ENCODE measurements around the gene B3GNT3. TPM values are rescaled to one million over a fixed set of nuclear protein-coding genes. Genes with fewer than 3 reads are reported as not detected.
"Not testable (repeated sequence)": the region's sequence is repeated elsewhere in the genome, so short reads cannot be mapped to it uniquely, and the experiment has no call there.

The B3GNT3 gene
- total RNA-seq, 1 donor from 2014 or later: 0.36 TPM

DNA sequence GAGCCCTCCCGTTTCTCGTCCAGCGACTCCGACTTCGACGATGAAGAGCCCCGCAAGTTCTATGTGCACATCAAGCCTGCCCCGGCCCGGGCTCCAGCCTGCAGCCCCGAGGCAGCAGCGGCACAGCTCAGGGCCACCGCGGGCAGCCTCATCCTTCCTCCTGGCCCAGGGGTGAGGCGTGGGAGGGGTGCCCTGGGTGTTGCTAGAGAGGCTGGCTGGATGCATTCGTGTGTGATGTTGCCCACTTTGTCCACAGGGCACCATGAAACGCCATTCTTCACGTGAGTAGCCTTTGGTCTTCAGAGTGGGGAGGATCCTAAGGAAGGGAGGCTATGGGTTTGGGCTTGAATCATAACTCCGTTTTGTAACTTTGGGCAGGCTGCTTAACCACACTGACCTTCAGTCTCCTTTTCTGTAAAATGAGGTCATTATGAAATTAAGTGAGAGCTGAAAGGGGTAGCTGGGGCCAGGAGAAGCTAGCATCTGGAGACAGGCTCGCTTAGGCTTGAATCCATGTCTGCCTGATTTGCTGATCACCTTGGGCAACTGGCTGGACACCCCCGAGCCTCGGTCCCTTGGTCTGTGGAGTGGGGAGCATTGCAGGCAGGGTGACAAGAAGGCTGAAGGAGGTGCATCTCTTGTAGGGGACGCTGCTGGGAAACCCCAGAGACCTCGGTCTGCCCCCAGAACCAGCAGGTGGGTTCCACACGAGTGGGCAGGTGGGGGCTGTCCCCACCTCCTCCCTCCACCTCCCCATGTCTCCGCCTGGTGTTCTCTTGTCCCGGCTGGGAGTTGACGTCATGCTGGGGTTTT is 18.7 kb upstream of the B3GNT3 start:
- H4K20me1 ChIP-seq (ENCODE audit: insufficient read depth, low read length): no peaks in the 10 kb centered on the region
- no peaks in the 10 kb centered on the region for H3K4me1 ChIP-seq (ENCODE audit: insufficient read depth, low read length)
- H3K27ac Mint-ChIP-seq (ENCODE audit: unreplicated experiment): no peak overlapping the region
- DNase-seq (ENCODE audit: low read depth): no peak
- no peak overlapping the region for H3K9ac ChIP-seq (ENCODE audit: low read length)
- H2AFZ ChIP-seq (ENCODE audit: low read depth, low read length): no peak overlapping the region
- H3K4me3 ChIP-seq (ENCODE audit: insufficient read depth, low read depth, low read length): no peak overlapping the region
- no peak for FAIRE-seq
- H3K9me3 ChIP-seq (ENCODE audit: insufficient read depth, low read depth, low read length): no peaks in the 10 kb centered on the region
- no peak overlapping the region for H3K27ac ChIP-seq (ENCODE audit: low read depth, low read length)
- no peaks in the 10 kb centered on the region for H3K36me3 Mint-ChIP-seq (ENCODE audit: low read depth, unreplicated experiment)
- no peak overlapping the region for H3K4me2 ChIP-seq (ENCODE audit: low read length)
- H3K9me3 Mint-ChIP-seq (ENCODE audit: unreplicated experiment): no peaks in the 10 kb centered on the region
- no peak overlapping the region for H3K4me3 Mint-ChIP-seq (ENCODE audit: unreplicated experiment)
- H3K79me2 ChIP-seq (ENCODE audit: insufficient read depth, low read length): no peaks in the 10 kb centered on the region
- no peaks in the 10 kb centered on the region for H3K36me3 ChIP-seq (ENCODE audit: insufficient read depth, low read length)
- TF ChIP-seq, protein P1, sequence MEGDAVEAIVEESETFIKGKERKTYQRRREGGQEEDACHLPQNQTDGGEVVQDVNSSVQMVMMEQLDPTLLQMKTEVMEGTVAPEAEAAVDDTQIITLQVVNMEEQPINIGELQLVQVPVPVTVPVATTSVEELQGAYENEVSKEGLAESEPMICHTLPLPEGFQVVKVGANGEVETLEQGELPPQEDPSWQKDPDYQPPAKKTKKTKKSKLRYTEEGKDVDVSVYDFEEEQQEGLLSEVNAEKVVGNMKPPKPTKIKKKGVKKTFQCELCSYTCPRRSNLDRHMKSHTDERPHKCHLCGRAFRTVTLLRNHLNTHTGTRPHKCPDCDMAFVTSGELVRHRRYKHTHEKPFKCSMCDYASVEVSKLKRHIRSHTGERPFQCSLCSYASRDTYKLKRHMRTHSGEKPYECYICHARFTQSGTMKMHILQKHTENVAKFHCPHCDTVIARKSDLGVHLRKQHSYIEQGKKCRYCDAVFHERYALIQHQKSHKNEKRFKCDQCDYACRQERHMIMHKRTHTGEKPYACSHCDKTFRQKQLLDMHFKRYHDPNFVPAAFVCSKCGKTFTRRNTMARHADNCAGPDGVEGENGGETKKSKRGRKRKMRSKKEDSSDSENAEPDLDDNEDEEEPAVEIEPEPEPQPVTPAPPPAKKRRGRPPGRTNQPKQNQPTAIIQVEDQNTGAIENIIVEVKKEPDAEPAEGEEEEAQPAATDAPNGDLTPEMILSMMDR (IDR thresholded peaks at IDR 0.05; ENCODE audit: insufficient read depth, low read depth, low read length): no peak
- TF ChIP-seq EZH2 (IDR thresholded peaks at IDR 0.05; ENCODE audit: insufficient read depth, low read length): no peak
- H3K27me3 ChIP-seq (ENCODE audit: insufficient read depth, low read length): no peaks in the 10 kb centered on the region
- H3K27me3 Mint-ChIP-seq (ENCODE audit: low read depth, unreplicated experiment): peaks cover 27% of the 10 kb centered on the region
- H3K4me1 Mint-ChIP-seq (ENCODE audit: low read depth, unreplicated experiment): no peaks in the 10 kb centered on the region

DNA sequence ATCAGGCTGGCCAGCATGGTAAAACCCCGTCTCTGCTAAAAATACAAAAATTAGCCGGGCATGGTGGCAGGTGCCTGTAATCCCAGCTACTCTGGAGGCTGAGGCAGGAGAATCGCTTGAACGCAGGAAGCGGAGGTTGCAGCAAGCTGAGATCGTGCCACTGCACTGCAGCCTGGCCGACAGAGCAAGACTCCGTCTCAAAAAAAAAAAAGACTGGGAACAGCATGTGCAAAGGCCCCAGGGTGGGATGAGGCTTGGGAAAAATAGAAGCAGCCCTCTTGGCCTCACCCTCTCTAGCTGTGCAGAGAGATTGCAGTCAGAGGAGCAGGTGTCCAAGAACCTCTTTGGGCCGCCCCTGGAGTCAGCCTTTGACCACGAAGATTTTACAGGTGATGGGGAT is 17.1 kb upstream of the B3GNT3 start:
- H3K27me3 ChIP-seq (ENCODE audit: insufficient read depth, low read length); H3K4me1 ChIP-seq (ENCODE audit: insufficient read depth, low read length); H4K20me1 ChIP-seq (ENCODE audit: insufficient read depth, low read length); H3K4me2 ChIP-seq (ENCODE audit: low read length); DNase-seq (ENCODE audit: low read depth); H3K27ac ChIP-seq (ENCODE audit: low read depth, low read length); H3K9ac ChIP-seq (ENCODE audit: low read length); H3K4me3 ChIP-seq (ENCODE audit: insufficient read depth, low read depth, low read length); H3K9me3 ChIP-seq (ENCODE audit: insufficient read depth, low read depth, low read length); H3K4me3 Mint-ChIP-seq (ENCODE audit: unreplicated experiment); H2AFZ ChIP-seq (ENCODE audit: low read depth, low read length); FAIRE-seq; H3K36me3 ChIP-seq (ENCODE audit: insufficient read depth, low read length); H3K4me1 Mint-ChIP-seq (ENCODE audit: low read depth, unreplicated experiment); H3K9me3 Mint-ChIP-seq (ENCODE audit: unreplicated experiment); H3K27ac Mint-ChIP-seq (ENCODE audit: unreplicated experiment); H3K36me3 Mint-ChIP-seq (ENCODE audit: low read depth, unreplicated experiment); H3K79me2 ChIP-seq (ENCODE audit: insufficient read depth, low read length): not testable (repeated sequence)
- H3K27me3 Mint-ChIP-seq (ENCODE audit: low read depth, unreplicated experiment): peaks cover 27% of the 10 kb centered on the region

DNA sequence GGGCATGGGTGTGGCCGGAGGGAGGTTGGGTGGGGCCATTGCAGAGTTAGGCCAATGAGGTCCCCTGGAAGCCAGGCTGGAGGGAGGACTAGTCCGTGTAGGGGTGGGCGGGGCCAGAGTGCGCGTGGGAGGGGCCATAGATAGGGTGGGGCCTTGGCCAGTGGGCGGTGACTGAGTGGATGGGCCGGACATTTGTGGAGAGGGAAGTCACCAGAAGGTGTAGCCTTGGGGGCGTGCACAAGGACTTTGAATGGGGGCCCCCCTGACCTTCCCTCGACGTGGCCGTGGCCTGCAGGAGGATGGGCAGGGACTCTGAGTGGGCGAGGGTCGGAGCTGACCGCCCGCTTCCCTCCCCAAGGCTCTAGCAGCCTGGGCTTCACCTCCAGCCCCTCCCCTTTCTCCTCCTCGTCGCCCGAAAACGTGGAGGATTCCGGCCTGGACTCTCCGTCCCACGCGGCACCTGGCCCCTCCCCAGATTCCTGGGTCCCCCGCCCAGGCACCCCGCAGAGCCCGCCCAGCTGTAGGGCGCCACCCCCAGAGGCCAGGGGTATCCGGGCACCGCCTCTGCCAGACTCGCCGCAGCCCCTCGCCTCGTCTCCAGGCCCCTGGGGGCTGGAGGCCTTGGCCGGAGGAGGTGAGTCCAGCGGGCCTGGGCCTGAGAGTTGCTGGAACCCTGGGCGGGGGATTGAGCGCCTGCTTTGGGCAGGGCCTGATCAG is 16.5 kb upstream of the B3GNT3 start:
- no peaks in the 10 kb centered on the region for H3K36me3 Mint-ChIP-seq (ENCODE audit: low read depth, unreplicated experiment)
- no peaks in the 10 kb centered on the region for H3K4me1 ChIP-seq (ENCODE audit: insufficient read depth, low read length)
- no peaks in the 10 kb centered on the region for H3K79me2 ChIP-seq (ENCODE audit: insufficient read depth, low read length)
- no peaks in the 10 kb centered on the region for H4K20me1 ChIP-seq (ENCODE audit: insufficient read depth, low read length)
- FAIRE-seq (no peak), DNase-seq (ENCODE audit: low read depth) (no peak)
- H3K4me3 Mint-ChIP-seq (ENCODE audit: unreplicated experiment): no peak overlapping the region
- H3K4me1 Mint-ChIP-seq (ENCODE audit: low read depth, unreplicated experiment): no peaks in the 10 kb centered on the region
- no peaks in the 10 kb centered on the region for H3K27me3 ChIP-seq (ENCODE audit: insufficient read depth, low read length)
- peaks cover 5% of the 10 kb centered on the region for H3K9me3 Mint-ChIP-seq (ENCODE audit: unreplicated experiment)
- H3K9me3 ChIP-seq (ENCODE audit: insufficient read depth, low read depth, low read length): no peaks in the 10 kb centered on the region
- peaks cover 26% of the 10 kb centered on the region for H3K27me3 Mint-ChIP-seq (ENCODE audit: low read depth, unreplicated experiment)
- peak overlapping the region; percentile 56 for H2AFZ ChIP-seq (ENCODE audit: low read depth, low read length)
- peak overlapping the region; percentile 54 for H3K4me2 ChIP-seq (ENCODE audit: low read length)
- H3K27ac Mint-ChIP-seq (ENCODE audit: unreplicated experiment): no peak overlapping the region
- no peak overlapping the region for H3K9ac ChIP-seq (ENCODE audit: low read length)
- H3K36me3 ChIP-seq (ENCODE audit: insufficient read depth, low read length): no peaks in the 10 kb centered on the region
- no peak overlapping the region for H3K27ac ChIP-seq (ENCODE audit: low read depth, low read length)
- no peak overlapping the region for H3K4me3 ChIP-seq (ENCODE audit: insufficient read depth, low read depth, low read length)
- no peak for TF ChIP-seq EZH2 (IDR thresholded peaks at IDR 0.05; ENCODE audit: insufficient read depth, low read length)
- TF ChIP-seq, protein P1 (IDR thresholded peaks at IDR 0.05; ENCODE audit: insufficient read depth, low read depth, low read length): no peak

Data from astrocyte (in vitro differentiated cells and primary cell).